Naive thymus-derived CD4-positive, alpha-beta T cell (primary cell): ENCODE measurements around the gene NOP16. TPM values are rescaled to one million over a fixed set of nuclear protein-coding genes. Genes with fewer than 3 reads are reported as not detected.

ENCODE experiments used
- ATAC-seq: fragments of 150-1000 bp; cut with Tn5 transposase; 2 replicates; pipeline ENCODE4 v1.10.0; 2021; ENCODE audit warnings: mild to moderate bottlenecking, moderate library complexity
- CTCF ChIA-PET: fragments of 350-600 bp; sonication (Branson Sonifier 250); formaldehyde crosslinking; loops from one replicate; lab custom pipeline; 2021; ENCODE audit warnings: antibody characterized with exemption; lab: Charles Lee
- POLR2A ChIA-PET: fragments of 350-600 bp; sonication (Branson Sonifier 250); formaldehyde crosslinking; loops from one replicate; lab custom pipeline; 2021; ENCODE audit warnings: antibody characterized with exemption, inconsistent platforms; lab: Charles Lee
- DNase-seq, 9 donors: peaks; one replicate each; pipeline versions ENCODE4 v3.0.0 to v3.0.0-alpha.2; 2020 to 2022; ENCODE audit warnings: mixed read lengths in 1 of 9
- H3K27ac ChIP-seq: one replicate; pipeline ENCODE4 v1.7.0; 2013; ENCODE audit warnings: mild to moderate bottlenecking, low read depth, low read length, moderate library complexity
- H3K27me3 ChIP-seq, 2 donors: one replicate each; pipeline ENCODE4 v1.7.0; 2013; ENCODE audit warnings: low read length in 2 of 2, mild to moderate bottlenecking in 2 of 2, moderate library complexity in 2 of 2; ENCODE audit not compliant: control insufficient read depth in 2 of 2, insufficient read depth in 2 of 2
- H3K36me3 ChIP-seq, 3 experiments: 1 replicate in 2 of 3; 2 replicates in 1 of 3; pipeline ENCODE4 v1.7.0; 2013; ENCODE audit warnings: low read length in 3 of 3, mild to moderate bottlenecking in 3 of 3, moderate library complexity in 1 of 3; ENCODE audit not compliant: insufficient read depth in 3 of 3, control insufficient read depth in 2 of 3
- H3K4me1 ChIP-seq, 2 donors: one replicate each; pipeline ENCODE4 v1.7.0; 2013; ENCODE audit warnings: low read length in 2 of 2, mild to moderate bottlenecking in 2 of 2, moderate library complexity in 1 of 2; ENCODE audit not compliant: control insufficient read depth in 2 of 2, insufficient read depth in 2 of 2
- H3K4me3 ChIP-seq: 2 replicates; pipeline ENCODE4 v1.7.0; 2013; ENCODE audit warnings: mild to moderate bottlenecking, low read length
- H3K9me3 ChIP-seq, 3 experiments: 1 replicate in 2 of 3; 2 replicates in 1 of 3; pipeline ENCODE4 v1.7.0; 2013; ENCODE audit warnings: low read length in 3 of 3; ENCODE audit not compliant: control insufficient read depth in 2 of 3
- H3K27ac Mint-ChIP-seq, 9 donors: one replicate each; pipeline ENCODE4 v1.8.0; 2020 to 2022; ENCODE audit warnings: mixed read lengths in 9 of 9, mild to moderate bottlenecking in 8 of 9, moderate library complexity in 5 of 9, inconsistent platforms in 2 of 9
- H3K27me3 Mint-ChIP-seq, 5 donors: one replicate each; pipeline ENCODE4 v1.8.0; 2021 to 2022; ENCODE audit warnings: mixed read lengths in 5 of 5, mild to moderate bottlenecking in 1 of 5
- H3K36me3 Mint-ChIP-seq, 5 donors: one replicate each; pipeline ENCODE4 v1.8.0; 2020 to 2022; ENCODE audit warnings: mixed read lengths in 5 of 5, mild to moderate bottlenecking in 3 of 5, inconsistent platforms in 1 of 5
- H3K4me1 Mint-ChIP-seq, 7 donors: one replicate each; pipeline ENCODE4 v1.8.0; 2020 to 2022; ENCODE audit warnings: mixed read lengths in 7 of 7, mild to moderate bottlenecking in 3 of 7, inconsistent platforms in 1 of 7
- H3K4me3 Mint-ChIP-seq, 10 donors: one replicate each; pipeline ENCODE4 v1.8.0; 2020 to 2022; ENCODE audit warnings: mild to moderate bottlenecking in 10 of 10, mixed read lengths in 10 of 10, moderate library complexity in 6 of 10, inconsistent platforms in 2 of 10
- H3K9me3 Mint-ChIP-seq, 11 donors: one replicate each; pipeline ENCODE4 v1.8.0; 2020 to 2022; ENCODE audit warnings: mixed read lengths in 11 of 11, mild to moderate bottlenecking in 4 of 11, inconsistent platforms in 1 of 11, moderate library complexity in 1 of 11
- intact Hi-C, 2 donors: fragments of 100-400 bp; cut with micrococcal nuclease; formaldehyde crosslinking; loops; one replicate each; pipeline ENCODE4 v1.15.1; 2023
- polyA plus RNA-seq, 2 donors: library from polyadenylated mRNA; unstranded; fragments of 300-500 nt; fragmentation: Illumina TruSeq; gene quantifications; one replicate each; pipeline ENCODE4 v1.2.3, GENCODE V29; 2021
- total RNA-seq, 6 experiments: library from RNA in 5 of 6; stranded (reverse) in 5 of 6; gene quantifications; 1 replicate in 5 of 6; 2 replicates in 1 of 6; pipeline ENCODE4 v1.2.3 and lab custom pipeline; 2021 to 2026

NOP16 gene
- total and polyA plus RNA-seq, 7 experiments from 2014 or later, result 12.8 to 42.2 (median 22.3) TPM

- no peak overlapping the region for H3K4me3 Mint-ChIP-seq
- no peak overlapping the region for H3K4me3 ChIP-seq
- intact Hi-C loops, result loop anchor here in 1 of 2 donors (10.0 kb wide), 1 partner anchor 150 kb away; the partner anchor contains the start of gene SIMC1
- peaks cover 0 to 1% (median 0%) of the 10 kb centered on the region in 11 donors for H3K9me3 Mint-ChIP-seq
- no peaks in the 10 kb centered on the region for H3K27me3 Mint-ChIP-seq
- H3K27ac Mint-ChIP-seq, result peak overlapping the region in 1 of 9 donors; percentile 41
- ATAC-seq (no peak), DNase-seq (no peak)
- peaks cover 14 to 42% (median 29%) of the 10 kb centered on the region in 7 donors for H3K4me1 Mint-ChIP-seq
- H3K4me1 ChIP-seq, result peaks cover 18% of the 10 kb centered on the region in 2 donors
- no peaks in the 10 kb centered on the region for H3K27me3 ChIP-seq
- ChIA-PET CTCF (no interaction called here), POLR2A (interaction anchor here (1.5 to 4.8 kb wide), 2 partner anchors 23 to 63 kb away, joined by 3 to 53 read pairs; partner anchors contain the start of genes FAF2 and KIAA1191)
- peaks cover 0 to 53% (median 5%) of the 10 kb centered on the region in 3 experiments for H3K36me3 ChIP-seq
- peaks cover 3 to 30% (median 10%) of the 10 kb centered on the region in 5 donors for H3K36me3 Mint-ChIP-seq
- H3K27ac ChIP-seq, result no peak overlapping the region
- H3K9me3 ChIP-seq, result no peaks in the 10 kb centered on the region
Observed at GRCh38 chr5:176384991-176385390, 3.4 kb downstream of the NOP16 start.

- ATAC-seq, result no peak
- Mint-ChIP-seq H3K27me3 (no peaks in the 10 kb centered on the region), H3K4me1 (peaks cover 14 to 38% (median 27%) of the 10 kb centered on the region in 7 donors), H3K9me3 (peaks cover 0 to 1% (median 0%) of the 10 kb centered on the region in 11 donors), H3K27ac (no peak overlapping the region), H3K4me3 (no peak overlapping the region), H3K36me3 (peaks cover 3 to 36% (median 14%) of the 10 kb centered on the region in 5 donors)
- Histone ChIP-seq H3K4me3 (no peak overlapping the region), H3K4me1 (peaks cover 13 to 15% of the 10 kb centered on the region in 2 donors), H3K36me3 (peaks cover 0 to 53% (median 5%) of the 10 kb centered on the region in 3 experiments), H3K27me3 (no peaks in the 10 kb centered on the region), H3K9me3 (no peaks in the 10 kb centered on the region), H3K27ac (no peak overlapping the region)
- intact Hi-C loops, result loop anchor here in 1 of 2 donors (10.0 kb wide), 1 partner anchor 150 kb away; the partner anchor contains the start of gene SIMC1
- CTCF ChIA-PET, result no interaction called here
- POLR2A ChIA-PET, result interaction anchor here (1.5 kb wide), 1 partner anchor 63 kb away, joined by 3 read pairs; the partner anchor contains the start of gene FAF2
- DNase-seq, result no peak
Observed at GRCh38 chr5:176384366-176384930, 4.0 kb downstream of the NOP16 start.

GRCh38 chr5:176383961-176384360 is 4.4 kb downstream of the NOP16 start:
- peaks cover 3 to 38% (median 14%) of the 10 kb centered on the region in 5 donors for H3K36me3 Mint-ChIP-seq
- CTCF ChIA-PET, result no interaction called here
- peaks cover 14 to 34% (median 27%) of the 10 kb centered on the region in 7 donors for H3K4me1 Mint-ChIP-seq
- intact Hi-C loops, result loop anchor here in 1 of 2 donors (10.0 kb wide), 1 partner anchor 149 kb away; the partner anchor contains the start of gene SIMC1
- Histone ChIP-seq H3K27me3 (no peaks in the 10 kb centered on the region), H3K4me1 (peaks cover 12% of the 10 kb centered on the region in 2 donors), H3K9me3 (no peaks in the 10 kb centered on the region), H3K27ac (no peak overlapping the region), H3K36me3 (peaks cover 0 to 53% (median 5%) of the 10 kb centered on the region in 3 experiments), H3K4me3 (no peak overlapping the region)
- no peaks in the 10 kb centered on the region for H3K27me3 Mint-ChIP-seq
- no peak for ATAC-seq
- POLR2A ChIA-PET, result no interaction called here
- no peak overlapping the region for H3K27ac Mint-ChIP-seq
- H3K4me3 Mint-ChIP-seq, result no peak overlapping the region
- DNase-seq, result no peak
- H3K9me3 Mint-ChIP-seq, result no peaks in the 10 kb centered on the region

- peaks cover 14 to 29% (median 26%) of the 10 kb centered on the region in 7 donors for H3K4me1 Mint-ChIP-seq
- no peaks in the 10 kb centered on the region for H3K9me3 Mint-ChIP-seq
- peaks cover 3 to 38% (median 14%) of the 10 kb centered on the region in 5 donors for H3K36me3 Mint-ChIP-seq
- intact Hi-C loops, result loop anchor here in 1 of 2 donors (10.0 kb wide), 1 partner anchor 149 kb away; the partner anchor contains the start of gene SIMC1
- peaks cover 0 to 53% (median 5%) of the 10 kb centered on the region in 3 experiments for H3K36me3 ChIP-seq
- H3K27ac ChIP-seq, result no peak overlapping the region
- H3K4me3 ChIP-seq, result no peak overlapping the region
- no peak overlapping the region for H3K27ac Mint-ChIP-seq
- no peak for DNase-seq
- H3K9me3 ChIP-seq, result no peaks in the 10 kb centered on the region
- H3K27me3 Mint-ChIP-seq, result no peaks in the 10 kb centered on the region
- H3K27me3 ChIP-seq, result no peaks in the 10 kb centered on the region
- no peak overlapping the region for H3K4me3 Mint-ChIP-seq
- H3K4me1 ChIP-seq, result peaks cover 12% of the 10 kb centered on the region in 2 donors
- ChIA-PET POLR2A (no interaction called here), CTCF (no interaction called here)
- no peak for ATAC-seq
Observed at GRCh38 chr5:176383248-176383905, 5.0 kb downstream of the NOP16 start.

GRCh38 chr5:176382721-176383120 is 5.7 kb downstream of the NOP16 start:
- Histone ChIP-seq H3K27ac (no peak overlapping the region), H3K36me3 (peaks cover 0 to 50% (median 5%) of the 10 kb centered on the region in 3 experiments), H3K4me1 (peaks cover 8 to 11% of the 10 kb centered on the region in 2 donors), H3K4me3 (no peak overlapping the region), H3K27me3 (no peaks in the 10 kb centered on the region), H3K9me3 (no peaks in the 10 kb centered on the region)
- Mint-ChIP-seq H3K9me3 (no peaks in the 10 kb centered on the region), H3K27ac (no peak overlapping the region), H3K4me1 (peaks cover 11 to 23% (median 22%) of the 10 kb centered on the region in 7 donors), H3K27me3 (no peaks in the 10 kb centered on the region), H3K4me3 (no peak overlapping the region), H3K36me3 (peaks cover 3 to 38% (median 14%) of the 10 kb centered on the region in 5 donors)
- ChIA-PET CTCF (no interaction called here), POLR2A (no interaction called here)
- no peak for ATAC-seq
- intact Hi-C loops, result loop anchor here in 1 of 2 donors (10.0 kb wide), 1 partner anchor 148 kb away; the partner anchor contains the start of gene SIMC1
- no peak for DNase-seq

GRCh38 chr5:176381979-176382378 is 6.4 kb downstream of the NOP16 start:
- POLR2A ChIA-PET, result interaction anchor here (0.9 kb wide), 1 partner anchor 20 kb away, joined by 4 read pairs; no protein-coding TSS in a partner anchor
- DNase-seq (no peak), ATAC-seq (no peak)
- Mint-ChIP-seq H3K27me3 (no peaks in the 10 kb centered on the region), H3K36me3 (peaks cover 3 to 38% (median 14%) of the 10 kb centered on the region in 5 donors), H3K9me3 (no peaks in the 10 kb centered on the region), H3K4me1 (peaks cover 4 to 16% (median 14%) of the 10 kb centered on the region in 7 donors), H3K27ac (no peak overlapping the region), H3K4me3 (no peak overlapping the region)
- intact Hi-C loops, result loop anchor here in 1 of 2 donors (10.0 kb wide), 1 partner anchor 147 kb away; the partner anchor contains the start of gene SIMC1
- Histone ChIP-seq H3K4me1 (peaks cover under 1 to 3% of the 10 kb centered on the region in 2 donors), H3K36me3 (peaks cover 0 to 50% (median 5%) of the 10 kb centered on the region in 3 experiments), H3K27ac (no peak overlapping the region), H3K27me3 (no peaks in the 10 kb centered on the region), H3K4me3 (no peak overlapping the region), H3K9me3 (no peaks in the 10 kb centered on the region)
- CTCF ChIA-PET, result no interaction called here
